ENCODE data around the gene GLI1.

GLI1 gene

GRCh38 chr12:57474862-57475261 lies 15.3 kb downstream of the GLI1 start:
- H3K9me3 ChIP-seq (ENCODE audit: insufficient read depth, low read length, severe bottlenecking), result no peaks in the 10 kb centered on the region
- H3K4me2 ChIP-seq (ENCODE audit: insufficient read depth, low read length), result no peak overlapping the region
- H3K4me1 ChIP-seq (ENCODE audit: insufficient read depth, low read length), result peaks cover 31% of the 10 kb centered on the region
- TF ChIP-seq CTCF (IDR thresholded peaks at IDR 0.05; ENCODE audit: borderline replicate concordance, extremely low read depth, low read length, poor library complexity, severe bottlenecking) (no peak), EZH2 (IDR thresholded peaks at IDR 0.05; ENCODE audit: borderline replicate concordance, low read depth, low read length, severe bottlenecking) (no peak)
- H3K27ac ChIP-seq (ENCODE audit: low read length), result no peak overlapping the region
- H4K20me1 ChIP-seq (ENCODE audit: insufficient read depth, low read length), result no peaks in the 10 kb centered on the region
- peaks cover 15% of the 10 kb centered on the region for H3K36me3 ChIP-seq (ENCODE audit: insufficient read depth, low read length)
- H3K79me2 ChIP-seq (ENCODE audit: insufficient read depth, low read length), result peaks cover 14% of the 10 kb centered on the region
- no peaks in the 10 kb centered on the region for H3K27me3 ChIP-seq (ENCODE audit: insufficient read depth, low read length, poor library complexity)
- H2AFZ ChIP-seq (ENCODE audit: low read depth, low read length), result no peak overlapping the region
- H3K4me3 ChIP-seq (ENCODE audit: low read depth in 1 of 2, low read length in 2 of 2), result no peak overlapping the region
- H3K9ac ChIP-seq (ENCODE audit: low read depth, low read length), result no peak overlapping the region
- ATAC-seq (ENCODE audit: insufficient read depth, low read depth), result no peak
- DNase-seq, result no peak

GRCh38 chr12:57475271-57476161 lies 15.9 kb downstream of the GLI1 start:
- Histone ChIP-seq H3K9me3 (ENCODE audit: insufficient read depth, low read length, severe bottlenecking) (no peaks in the 10 kb centered on the region), H3K27me3 (ENCODE audit: insufficient read depth, low read length, poor library complexity) (no peaks in the 10 kb centered on the region), H3K4me1 (ENCODE audit: insufficient read depth, low read length) (peaks cover 31% of the 10 kb centered on the region), H3K79me2 (ENCODE audit: insufficient read depth, low read length) (peaks cover 14% of the 10 kb centered on the region), H3K4me2 (ENCODE audit: insufficient read depth, low read length) (peak overlapping the region; percentile 90), H4K20me1 (ENCODE audit: insufficient read depth, low read length) (no peaks in the 10 kb centered on the region), H3K4me3 (ENCODE audit: low read depth in 1 of 2, low read length in 2 of 2) (no peak overlapping the region), H3K9ac (ENCODE audit: low read depth, low read length) (no peak overlapping the region; the same call in 1 of the 2 replicates), H3K27ac (ENCODE audit: low read length) (no peak overlapping the region), H3K36me3 (ENCODE audit: insufficient read depth, low read length) (peaks cover 15% of the 10 kb centered on the region), H2AFZ (ENCODE audit: low read depth, low read length) (no peak overlapping the region)
- ATAC-seq (ENCODE audit: insufficient read depth, low read depth) (no peak), DNase-seq (no peak)
- TF ChIP-seq EZH2 (IDR thresholded peaks at IDR 0.05; ENCODE audit: borderline replicate concordance, low read depth, low read length, severe bottlenecking) (no peak), CTCF (IDR thresholded peaks at IDR 0.05; ENCODE audit: borderline replicate concordance, extremely low read depth, low read length, poor library complexity, severe bottlenecking) (no peak)

GRCh38 chr12:57476162-57476992 lies 16.8 kb downstream of the GLI1 start:
- Histone ChIP-seq H3K9me3 (ENCODE audit: insufficient read depth, low read length, severe bottlenecking) (no peaks in the 10 kb centered on the region), H3K27me3 (ENCODE audit: insufficient read depth, low read length, poor library complexity) (no peaks in the 10 kb centered on the region), H3K27ac (ENCODE audit: low read length) (peak overlapping the region; percentile 91), H2AFZ (ENCODE audit: low read depth, low read length) (peak overlapping the region; percentile 63), H3K4me2 (ENCODE audit: insufficient read depth, low read length) (peak overlapping the region; percentile 90), H3K79me2 (ENCODE audit: insufficient read depth, low read length) (peaks cover 14% of the 10 kb centered on the region), H3K4me3 (ENCODE audit: low read depth in 1 of 2, low read length in 2 of 2) (peak overlapping the region; percentile 39 to 74; a peak in 3 of 4 replicates), H3K9ac (ENCODE audit: low read depth, low read length) (peak overlapping the region; percentile 83), H3K4me1 (ENCODE audit: insufficient read depth, low read length) (peaks cover 31% of the 10 kb centered on the region), H3K36me3 (ENCODE audit: insufficient read depth, low read length) (peaks cover 15% of the 10 kb centered on the region), H4K20me1 (ENCODE audit: insufficient read depth, low read length) (no peaks in the 10 kb centered on the region)
- ATAC-seq (ENCODE audit: insufficient read depth, low read depth) (no peak), DNase-seq (peak; percentile 38)
- TF ChIP-seq EZH2 (IDR thresholded peaks at IDR 0.05; ENCODE audit: borderline replicate concordance, low read depth, low read length, severe bottlenecking) (no peak), CTCF (IDR thresholded peaks at IDR 0.05; ENCODE audit: borderline replicate concordance, extremely low read depth, low read length, poor library complexity, severe bottlenecking) (peak; percentile 36)
